GM19463 (cell line): ENCODE results near the gene DLK1.

Experiments
- ATAC-seq: cut with Tn5 transposase; IDR thresholded peaks from one replicate; pipeline ENCODE4 v1.9.1; 2021; ENCODE audit warnings: mild to moderate bottlenecking, moderate library complexity; ENCODE audit not compliant: unreplicated experiment

The DLK1 gene

GRCh38 chr14:100731846-100732765 is 5.4 kb downstream of the DLK1 start:
- no peak for ATAC-seq

DNA sequence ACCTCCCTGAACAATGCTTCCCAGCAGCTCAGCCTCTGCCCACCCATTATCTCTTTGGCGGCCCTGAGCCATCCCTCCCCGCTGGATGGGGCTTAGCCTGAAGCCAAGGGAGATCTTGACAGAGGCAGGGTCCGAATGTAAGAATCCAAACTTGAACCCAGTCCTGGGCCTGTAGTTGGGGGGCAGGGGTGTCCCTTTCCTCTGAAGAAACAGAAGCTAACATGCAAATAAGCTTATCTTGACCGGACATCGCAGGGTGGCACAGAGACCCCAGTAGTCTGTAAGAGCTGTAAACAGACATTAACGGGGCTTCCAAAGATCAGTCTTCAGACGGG is 6.0 kb downstream of the DLK1 start:
- no peak for ATAC-seq

GRCh38 chr14:100733152-100733850 is 6.6 kb downstream of the DLK1 start:
- ATAC-seq = no peak

- no peak for ATAC-seq
Measured at GRCh38 chr14:100734031-100734990, 7.6 kb downstream of the DLK1 start.

GRCh38 chr14:100735271-100735670 is 8.6 kb downstream of the DLK1 start:
- ATAC-seq = no peak

- no peak for ATAC-seq
Measured at GRCh38 chr14:100736269-100737180, 9.8 kb downstream of the DLK1 start.

DNA sequence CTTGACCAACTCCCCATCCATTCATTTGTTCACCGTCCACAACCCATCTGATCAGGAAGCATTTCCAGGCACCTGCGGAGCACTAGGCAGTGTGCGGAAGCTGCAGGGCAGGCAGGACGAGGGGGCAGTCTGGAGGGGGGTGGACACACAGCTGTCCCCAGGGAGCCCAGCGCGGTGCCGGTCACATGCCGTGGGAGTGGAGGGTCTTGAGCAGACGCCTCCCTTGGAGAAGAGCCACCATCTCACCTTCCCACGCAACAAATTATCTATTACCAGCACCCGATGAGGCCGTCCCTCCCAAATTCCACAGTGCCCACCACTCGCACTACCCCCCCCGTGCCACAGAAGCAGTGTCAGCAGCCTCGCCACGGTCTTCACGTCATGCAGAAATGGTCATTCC is 10.8 kb downstream of the DLK1 start:
- ATAC-seq = no peak

GRCh38 chr14:100738269-100738691 is 11.6 kb downstream of the DLK1 start:
- no peak for ATAC-seq

DNA sequence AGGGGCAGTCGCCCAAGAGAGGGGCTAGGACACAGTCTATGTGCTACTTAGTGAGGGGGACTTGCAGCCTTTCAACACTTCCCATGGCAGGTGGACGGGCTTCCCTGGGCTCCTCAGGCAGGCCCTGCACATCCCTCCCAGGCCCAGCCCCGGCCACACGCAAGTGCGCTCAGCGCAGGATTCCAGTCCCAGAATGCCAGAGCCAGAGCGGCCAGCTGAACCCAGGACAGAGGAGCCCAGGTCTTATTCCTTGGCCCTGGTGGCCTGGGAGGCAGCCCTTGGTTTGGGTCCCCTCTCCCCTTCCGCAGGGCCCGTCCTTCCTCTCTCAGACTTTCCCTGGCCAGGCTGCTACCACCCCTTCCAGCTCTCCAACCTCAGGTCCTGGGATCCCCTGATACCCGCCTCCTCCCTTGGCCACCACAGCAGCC is 12.0 kb downstream of the DLK1 start:
- no peak for ATAC-seq

DNA sequence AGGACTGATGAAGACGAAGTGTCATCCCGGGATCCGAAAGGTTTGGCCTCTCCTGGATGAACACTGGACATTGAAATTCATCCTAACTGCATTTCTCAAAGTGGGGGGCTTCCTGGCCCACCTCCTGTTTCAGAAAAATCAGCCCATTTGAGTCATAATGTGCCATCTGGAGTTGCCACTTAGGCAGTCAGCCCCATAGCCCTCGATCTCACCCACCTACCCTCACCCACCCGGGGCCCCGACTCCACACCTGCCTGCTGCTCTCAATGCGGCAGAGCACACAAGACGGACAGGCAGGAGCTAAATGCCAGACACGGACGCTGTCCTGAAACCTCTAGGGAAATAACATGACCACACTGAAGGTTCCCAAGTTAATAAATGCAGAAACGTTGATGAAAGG is 12.6 kb downstream of the DLK1 start:
- ATAC-seq = no peak

GRCh38 chr14:100740196-100740825 is 13.6 kb downstream of the DLK1 start:
- ATAC-seq = no peak

DNA sequence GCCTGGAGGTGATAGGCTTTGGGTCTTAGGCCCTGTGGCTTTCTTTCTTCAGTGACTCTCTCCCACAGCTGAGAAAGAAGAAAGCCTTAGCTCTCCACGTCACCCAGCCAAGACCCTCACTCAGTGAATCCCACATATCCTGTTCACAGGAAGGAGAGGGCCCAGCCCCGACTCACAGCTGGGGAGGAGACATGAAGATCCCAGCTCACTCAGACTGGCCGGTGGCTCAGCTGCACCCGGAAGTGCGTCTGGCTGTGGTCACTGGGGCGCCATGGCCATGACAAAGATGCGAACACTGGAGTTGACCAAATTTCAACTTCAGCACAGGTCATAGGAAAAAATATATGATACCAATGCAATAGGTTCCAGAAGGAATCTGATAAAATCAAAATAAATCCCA is 14.2 kb downstream of the DLK1 start:
- ATAC-seq = no peak

DNA sequence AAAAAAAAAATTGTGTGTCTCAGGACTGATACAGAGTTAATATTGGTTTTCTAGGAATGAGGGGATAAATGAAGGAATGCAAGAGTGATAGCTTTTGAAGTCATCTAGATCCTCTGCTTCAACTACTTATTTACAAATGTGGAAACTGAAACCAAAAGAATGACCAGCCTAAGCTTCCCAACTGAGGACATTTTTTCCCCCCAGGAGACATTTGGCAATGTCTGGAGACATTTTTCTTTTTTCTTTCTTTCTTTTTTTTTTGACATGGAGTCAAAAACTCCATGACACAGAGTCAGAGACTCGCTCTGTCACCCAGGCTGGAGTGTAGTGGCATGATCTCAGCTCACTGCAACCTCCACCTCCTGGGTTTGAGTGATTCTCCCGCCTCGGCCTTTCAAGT is 15.3 kb downstream of the DLK1 start:
- ATAC-seq = no peak

GRCh38 chr14:100746326-100746725 is 19.6 kb downstream of the DLK1 start:
- ATAC-seq = no peak

DNA sequence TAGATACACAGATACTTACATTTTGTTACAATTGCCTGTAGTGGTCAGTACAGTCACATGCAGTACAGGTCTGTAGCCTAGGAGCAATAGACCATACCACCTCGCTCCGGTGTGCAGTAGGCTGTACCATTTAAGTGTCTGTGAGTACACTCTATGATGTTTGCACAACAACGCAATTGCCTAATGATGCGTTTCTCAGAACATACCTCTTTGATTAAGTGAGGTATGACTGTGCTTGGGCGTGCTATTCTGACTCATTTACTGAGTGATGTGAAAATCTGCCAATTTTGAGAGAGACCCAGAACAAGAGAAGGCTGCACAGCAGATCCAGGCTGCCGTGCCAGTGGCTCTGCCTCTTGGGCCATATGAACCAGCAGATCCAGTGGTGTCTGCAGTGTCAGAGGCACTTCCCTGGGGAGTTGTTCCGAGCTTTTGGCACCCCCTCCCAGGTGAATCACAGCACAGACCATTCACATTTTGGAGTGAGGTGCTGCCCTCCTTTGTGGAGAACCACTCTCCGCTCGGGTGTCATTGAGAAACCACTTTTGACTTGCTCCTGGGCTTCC is 20.4 kb downstream of the DLK1 start:
- no peak for ATAC-seq

DNA sequence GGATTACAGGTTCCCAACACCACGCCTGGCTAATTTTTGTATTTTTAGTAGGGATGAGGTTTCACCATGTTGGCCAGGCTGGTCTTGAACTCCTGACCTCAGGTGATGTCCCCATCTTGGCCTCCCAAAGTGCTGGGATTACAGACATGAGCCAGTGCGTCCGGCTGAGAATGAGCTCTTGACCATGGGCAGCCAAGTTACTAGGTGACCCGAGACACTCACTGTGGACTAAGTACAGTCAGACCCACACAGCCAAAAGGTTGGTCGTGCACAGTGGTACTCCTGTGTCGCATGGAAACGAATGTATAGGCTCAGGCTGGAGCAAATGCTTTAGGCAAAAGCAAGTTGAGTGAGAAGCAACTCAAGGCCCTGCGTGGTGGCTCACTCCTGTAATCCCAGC is 21.0 kb downstream of the DLK1 start:
- ATAC-seq = no peak

DNA sequence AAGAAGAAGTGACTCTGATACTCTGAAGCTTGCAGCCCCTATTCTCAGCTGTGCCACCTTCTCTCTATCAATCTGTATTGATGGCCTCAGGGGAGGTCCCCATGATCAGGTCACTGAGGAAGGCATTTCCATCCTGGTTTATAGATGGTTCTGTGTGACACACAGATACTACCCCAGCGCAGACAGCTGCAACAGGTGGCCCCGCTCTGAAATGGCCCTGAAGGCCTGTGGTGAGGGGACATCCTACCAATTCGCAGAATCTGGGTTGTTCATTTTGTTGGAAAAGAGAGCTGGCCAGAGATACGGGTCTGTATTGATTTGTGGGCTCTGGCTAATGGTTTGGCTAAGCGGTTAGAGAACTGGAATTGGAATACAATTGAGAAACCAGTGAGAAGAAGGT is 21.7 kb downstream of the DLK1 start:
- ATAC-seq = no peak

DNA sequence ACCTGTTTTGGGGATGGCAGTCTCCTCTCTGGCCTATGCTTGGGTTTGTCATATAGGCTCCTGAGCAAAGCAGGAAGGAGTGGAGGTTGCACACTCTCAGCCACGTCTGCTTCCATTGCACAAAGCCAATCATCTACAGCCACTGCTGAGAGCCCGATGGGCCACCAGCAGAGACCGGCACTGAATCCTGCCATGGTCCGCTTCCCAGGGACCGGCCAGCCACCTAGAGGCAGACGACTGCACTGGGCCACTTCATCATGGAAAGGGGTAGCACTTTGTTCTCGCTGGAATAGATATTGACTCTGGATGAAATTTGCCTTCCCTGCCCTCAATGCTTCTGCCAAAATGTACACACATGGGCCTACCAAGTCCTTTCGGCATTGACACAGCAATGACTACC is 22.3 kb downstream of the DLK1 start:
- ATAC-seq = no peak

DNA sequence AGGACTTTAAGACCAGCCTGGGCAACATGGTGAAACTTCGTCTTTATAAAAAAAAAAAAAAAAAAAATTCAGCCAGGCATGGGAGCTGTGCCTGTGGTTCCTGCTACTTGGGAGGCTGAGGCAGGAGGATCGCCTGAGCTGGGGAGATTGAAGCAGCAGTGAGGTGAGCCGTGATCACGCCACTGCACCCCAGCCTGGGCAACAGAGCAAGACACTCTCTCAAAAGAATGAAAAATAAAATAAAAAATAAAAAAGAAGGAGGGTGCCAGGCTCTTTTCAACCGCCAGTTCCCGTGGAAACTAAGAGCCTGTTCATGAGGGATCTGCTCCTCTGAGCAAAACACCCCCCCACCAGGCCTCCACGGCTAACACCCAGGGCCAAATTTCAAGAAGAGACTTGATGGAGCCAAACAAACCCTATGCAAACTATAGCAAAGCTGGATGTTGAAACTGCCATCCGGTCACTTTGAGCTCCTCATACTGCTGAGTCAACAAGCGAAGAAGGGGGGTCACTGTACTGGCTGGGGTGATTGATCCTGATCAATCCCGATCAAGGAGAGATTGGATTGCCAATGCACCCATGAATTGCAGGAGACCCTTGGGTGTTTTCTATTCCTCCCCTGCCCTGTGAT is 23.4 kb downstream of the DLK1 start:
- ATAC-seq = no peak
